PC-3 (cell line): ENCODE measurements around the gene PCDH1.

ENCODE experiments used
- CTCF ChIP-seq: fragments of 300-600 bp; sonication (generic); conservative IDR thresholded peaks from 2 replicates; pipeline ENCODE4 v1.5.1; 2017; ENCODE audit warnings: antibody characterized with exemption, low read depth, mild to moderate bottlenecking, low read length
- EZH2 ChIP-seq: fragments of 300-600 bp; sonication (generic); IDR thresholded peaks from one replicate; pipeline ENCODE4 v1.6.1; 2017; ENCODE audit warnings: antibody characterized with exemption, mild to moderate bottlenecking, low read length; ENCODE audit not compliant: unreplicated experiment

DNA sequence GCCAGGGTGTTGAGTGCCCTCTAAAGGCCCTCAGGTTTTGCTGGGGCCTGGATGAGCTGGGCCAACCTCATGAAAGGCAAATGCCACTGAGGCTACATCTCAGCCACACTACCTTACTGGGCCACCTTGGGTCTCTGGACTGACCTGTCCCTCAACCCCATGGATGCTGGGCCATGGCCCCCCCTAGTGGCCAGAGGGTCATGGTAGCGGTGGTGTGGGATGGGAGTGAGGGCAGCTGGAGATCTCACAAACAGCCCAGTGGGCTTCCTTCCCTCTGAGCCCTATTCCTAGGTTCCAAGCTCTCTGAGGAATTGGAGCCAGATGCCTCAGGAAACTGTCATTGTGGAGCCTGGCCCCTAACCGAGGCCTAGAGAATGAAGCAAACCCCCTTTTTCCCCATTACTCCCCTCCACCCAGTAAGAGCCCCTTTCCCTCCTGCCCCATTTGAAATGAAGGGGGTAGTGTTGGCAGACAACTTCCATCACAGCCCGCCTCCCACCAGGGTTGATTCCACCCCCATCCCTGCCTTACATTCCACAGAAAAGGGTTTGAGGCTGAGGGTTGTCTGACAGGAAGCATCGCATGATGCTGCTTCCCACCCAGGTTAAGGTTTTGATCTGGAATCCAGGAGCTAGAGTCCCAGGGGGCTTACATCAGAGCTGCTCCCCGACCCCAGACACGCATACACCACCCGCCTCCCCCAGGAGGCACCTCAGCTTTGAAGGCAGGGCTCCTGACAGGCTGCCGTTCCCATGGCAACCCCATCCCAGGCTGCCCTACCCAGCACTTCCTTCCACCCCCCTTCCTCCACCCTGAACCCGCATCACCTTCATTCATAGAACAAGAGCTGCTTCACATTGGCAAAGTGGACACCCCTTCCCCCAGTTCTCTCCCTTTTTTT, 63.9 kb downstream of the PCDH1 start:
- TF ChIP-seq CTCF = peak; percentile 71
- no peak for TF ChIP-seq EZH2
